Peyer's patch (tissue), 4 donors: ENCODE data around the gene CSNK1E.

Source experiments
- CTCF ChIP-seq, 6 experiments: fragments of 450-650 bp in 4 of 6; fragments of 200-600 bp in 2 of 6; sonication (generic) in 1 of 6; IDR thresholded peaks; one replicate each; pipeline ENCODE4 v1.5.1; 2017 to 2019; ENCODE audit warnings: antibody characterized with exemption in 6 of 6, mild to moderate bottlenecking in 3 of 6, moderate library complexity in 1 of 6
- POLR2A ChIP-seq, 2 donors: fragments of 450-650 bp; IDR thresholded peaks; one replicate each; pipeline ENCODE4 v1.5.1; 2017; ENCODE audit warnings: antibody characterized with exemption in 2 of 2, mild to moderate bottlenecking in 2 of 2, moderate library complexity in 2 of 2

GRCh38 chr22:38310518-38311322, 6.5 kb downstream of the CSNK1E start:
- TF ChIP-seq CTCF (IDR thresholded peaks at IDR 0.05) (no peak), POLR2A (IDR thresholded peaks at IDR 0.05) (no peak)
